ENCODE measurements around the gene TMEM100. TPM values are rescaled to one million over a fixed set of nuclear protein-coding genes. Genes with fewer than 3 reads are reported as not detected.

The TMEM100 gene
- total RNA-seq, 1 experiment from 2014 or later, result not detected

DNA sequence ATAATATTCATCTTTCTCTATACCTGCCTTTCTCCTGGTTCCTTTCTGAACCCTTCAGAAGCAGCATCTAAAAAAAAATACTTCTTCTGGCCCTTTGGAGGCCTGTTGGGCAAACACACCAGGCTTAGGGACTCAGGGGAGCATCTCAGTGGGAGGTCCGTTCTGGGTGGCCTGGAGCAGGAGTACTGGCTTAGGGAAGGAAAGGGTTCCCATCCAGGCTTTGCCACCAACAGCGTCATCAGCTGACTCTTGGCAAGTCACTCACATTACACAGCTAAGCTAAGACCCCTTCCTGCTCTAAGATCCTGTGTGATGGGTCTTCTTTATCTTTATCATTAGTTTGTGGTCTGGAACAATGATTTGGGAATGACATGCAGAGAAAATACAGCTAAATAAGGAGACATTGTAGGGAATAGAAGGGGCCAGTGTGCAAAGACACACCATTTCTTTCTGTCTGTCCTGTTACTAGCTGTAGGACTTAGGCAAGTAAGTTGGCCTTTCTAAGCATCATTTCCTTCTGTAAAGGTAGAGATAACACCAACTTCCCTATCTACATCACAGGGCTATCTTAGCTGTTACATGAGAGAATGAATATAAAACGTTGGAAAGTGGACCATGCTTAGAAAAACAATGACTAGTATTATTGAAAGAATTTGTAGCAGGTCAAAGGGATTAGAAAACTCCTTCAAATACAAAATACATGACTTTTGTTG is 38.1 kb upstream of the TMEM100 start:
- BruUV-seq (replicated peaks), result no TSS peak
- H3K9ac ChIP-seq (ENCODE audit: low read length), result no peak overlapping the region
- H3K27me3 ChIP-seq (ENCODE audit: low read length), result no peaks in the 10 kb centered on the region
- no peaks in the 10 kb centered on the region for H3K36me3 ChIP-seq (ENCODE audit: low read depth, low read length)
- no peak for ATAC-seq
- POLR2A ChIA-PET (ENCODE audit: unreplicated experiment), result no interaction called here
- H3K9me3 ChIP-seq (ENCODE audit: low read length), result no peaks in the 10 kb centered on the region
- no peaks in the 10 kb centered on the region for H3K4me1 ChIP-seq (ENCODE audit: insufficient read depth, low read length)
- no peaks in the 10 kb centered on the region for H3K9me2 ChIP-seq (replicated peaks; ENCODE audit: low read length)
- TF ChIP-seq EZH2phosphoT487 (IDR thresholded peaks at IDR 0.05; ENCODE audit: borderline replicate concordance, low read length), result no peak
- TF ChIP-seq, protein P1, sequence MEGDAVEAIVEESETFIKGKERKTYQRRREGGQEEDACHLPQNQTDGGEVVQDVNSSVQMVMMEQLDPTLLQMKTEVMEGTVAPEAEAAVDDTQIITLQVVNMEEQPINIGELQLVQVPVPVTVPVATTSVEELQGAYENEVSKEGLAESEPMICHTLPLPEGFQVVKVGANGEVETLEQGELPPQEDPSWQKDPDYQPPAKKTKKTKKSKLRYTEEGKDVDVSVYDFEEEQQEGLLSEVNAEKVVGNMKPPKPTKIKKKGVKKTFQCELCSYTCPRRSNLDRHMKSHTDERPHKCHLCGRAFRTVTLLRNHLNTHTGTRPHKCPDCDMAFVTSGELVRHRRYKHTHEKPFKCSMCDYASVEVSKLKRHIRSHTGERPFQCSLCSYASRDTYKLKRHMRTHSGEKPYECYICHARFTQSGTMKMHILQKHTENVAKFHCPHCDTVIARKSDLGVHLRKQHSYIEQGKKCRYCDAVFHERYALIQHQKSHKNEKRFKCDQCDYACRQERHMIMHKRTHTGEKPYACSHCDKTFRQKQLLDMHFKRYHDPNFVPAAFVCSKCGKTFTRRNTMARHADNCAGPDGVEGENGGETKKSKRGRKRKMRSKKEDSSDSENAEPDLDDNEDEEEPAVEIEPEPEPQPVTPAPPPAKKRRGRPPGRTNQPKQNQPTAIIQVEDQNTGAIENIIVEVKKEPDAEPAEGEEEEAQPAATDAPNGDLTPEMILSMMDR (conservative IDR thresholded peaks at IDR 0.05; ENCODE audit: low read depth, low read length), result no peak
- CTCF ChIA-PET, result no interaction called here
- H4K20me1 ChIP-seq (ENCODE audit: low read length), result no peaks in the 10 kb centered on the region
- no peak overlapping the region for H2AFZ ChIP-seq (ENCODE audit: low read length)
- no peak overlapping the region for H3K4me2 ChIP-seq (ENCODE audit: low read length)
- H3K4me3 ChIP-seq (ENCODE audit: low read length), result no peak overlapping the region
- no peaks in the 10 kb centered on the region for H3F3A ChIP-seq (ENCODE audit: low read length, unreplicated experiment)
- no peaks in the 10 kb centered on the region; the same call in 1 of the 2 replicates for H3K79me2 ChIP-seq (ENCODE audit: low read length)
- intact Hi-C loops (cut with micrococcal nuclease), result no loop called here
- no peak overlapping the region for H3K27ac ChIP-seq (ENCODE audit: low read length)
- DNase-seq, result no peak

- Histone ChIP-seq H3K4me1 (ENCODE audit: insufficient read depth, low read length) (no peaks in the 10 kb centered on the region), H3K4me3 (ENCODE audit: low read length) (no peak overlapping the region), H3K79me2 (ENCODE audit: low read length) (peaks cover 4% of the 10 kb centered on the region), H3K9ac (ENCODE audit: low read length) (no peak overlapping the region), H3K4me2 (ENCODE audit: low read length) (no peak overlapping the region), H2AFZ (ENCODE audit: low read length) (no peak overlapping the region), H4K20me1 (ENCODE audit: low read length) (no peaks in the 10 kb centered on the region), H3K27ac (ENCODE audit: low read length) (no peak overlapping the region), H3K27me3 (ENCODE audit: low read length) (no peaks in the 10 kb centered on the region), H3F3A (ENCODE audit: low read length, unreplicated experiment) (no peaks in the 10 kb centered on the region), H3K9me2 (replicated peaks; ENCODE audit: low read length) (no peaks in the 10 kb centered on the region), H3K9me3 (ENCODE audit: low read length) (no peaks in the 10 kb centered on the region), H3K36me3 (ENCODE audit: low read depth, low read length) (no peaks in the 10 kb centered on the region)
- BruUV-seq (replicated peaks), result no TSS peak
- POLR2A ChIA-PET (ENCODE audit: unreplicated experiment), result no interaction called here
- TF ChIP-seq EZH2phosphoT487 (IDR thresholded peaks at IDR 0.05; ENCODE audit: borderline replicate concordance, low read length) (no peak), EZH2 (IDR thresholded peaks at IDR 0.05; ENCODE audit: low read length, unreplicated experiment) (no peak)
- TF ChIP-seq, protein P1 (conservative IDR thresholded peaks at IDR 0.05; ENCODE audit: low read depth, low read length), result no peak
- ATAC-seq, result no peak
- intact Hi-C loops (cut with micrococcal nuclease), result no loop called here
- no peak for DNase-seq
- CTCF ChIA-PET, result no interaction called here
Observed at GRCh38 chr17:55758171-55758570, 35.5 kb upstream of the TMEM100 start.

- H4K20me1 ChIP-seq (ENCODE audit: low read length), result no peaks in the 10 kb centered on the region
- H3K9me2 ChIP-seq (replicated peaks; ENCODE audit: low read length), result no peaks in the 10 kb centered on the region
- BruUV-seq (replicated peaks), result no TSS peak
- no peak for ATAC-seq
- CTCF ChIA-PET, result no interaction called here
- H3K4me1 ChIP-seq (ENCODE audit: insufficient read depth, low read length), result no peaks in the 10 kb centered on the region
- no peaks in the 10 kb centered on the region for H3K27me3 ChIP-seq (ENCODE audit: low read length)
- intact Hi-C loops (cut with micrococcal nuclease), result no loop called here
- no peak overlapping the region for H3K9ac ChIP-seq (ENCODE audit: low read length)
- H3K4me3 ChIP-seq (ENCODE audit: low read length), result no peak overlapping the region
- H3F3A ChIP-seq (ENCODE audit: low read length, unreplicated experiment), result no peaks in the 10 kb centered on the region
- H3K9me3 ChIP-seq (ENCODE audit: low read length), result no peaks in the 10 kb centered on the region
- DNase-seq, result no peak
- POLR2A ChIA-PET (ENCODE audit: unreplicated experiment), result no interaction called here
- no peak overlapping the region for H3K4me2 ChIP-seq (ENCODE audit: low read length)
- TF ChIP-seq EZH2phosphoT487 (IDR thresholded peaks at IDR 0.05; ENCODE audit: borderline replicate concordance, low read length), result no peak
- TF ChIP-seq, protein P1 (conservative IDR thresholded peaks at IDR 0.05; ENCODE audit: low read depth, low read length), result no peak
- no peak for TF ChIP-seq EZH2 (IDR thresholded peaks at IDR 0.05; ENCODE audit: low read length, unreplicated experiment)
- H3K27ac ChIP-seq (ENCODE audit: low read length), result no peak overlapping the region
- peaks cover 9% of the 10 kb centered on the region for H3K79me2 ChIP-seq (ENCODE audit: low read length)
- no peak overlapping the region for H2AFZ ChIP-seq (ENCODE audit: low read length)
- no peaks in the 10 kb centered on the region for H3K36me3 ChIP-seq (ENCODE audit: low read depth, low read length)
Observed at GRCh38 chr17:55757659-55758058, 35.0 kb upstream of the TMEM100 start.

Measured in PC-3 (cell line).